Activated CD8-positive, alpha-beta memory T cell treated with anti-CD3 and anti-CD28 coated beads for 1 hour (primary cell): Measurements from ENCODE around the gene RIMKLB.
"Not testable (repeated sequence)": the region's sequence is repeated elsewhere in the genome, so short reads cannot be mapped to it uniquely, and the experiment has no call there.

Experiments used
- DNase-seq, 2 donors: peaks; one replicate each; pipeline ENCODE4 v3.0.0-alpha.2; 2020; ENCODE audit warnings: low read depth in 1 of 2; ENCODE audit errors: extremely low read depth in 1 of 2

The RIMKLB gene

GRCh38 chr12:8689681-8690080 lies 8.1 kb upstream of the RIMKLB start:
- DNase-seq, result no peak

GRCh38 chr12:8692573-8692972 lies 5.2 kb upstream of the RIMKLB start:
- no peak for DNase-seq

GRCh38 chr12:8695116-8695515 lies 2.7 kb upstream of the RIMKLB start:
- no peak for DNase-seq

- no peak for DNase-seq
Observed at GRCh38 chr12:8696442-8697090, 1.2 kb upstream of the RIMKLB start.

GRCh38 chr12:8697120-8697475 lies 693 bp upstream of the RIMKLB start:
- no peak for DNase-seq

- peak in 1 of 2 donors; percentile 37 for DNase-seq
Observed at GRCh38 chr12:8698132-8698851, 501 bp downstream of the RIMKLB start.

- DNase-seq, result no peak
Observed at GRCh38 chr12:8698879-8699278, 1.1 kb downstream of the RIMKLB start.

- no peak for DNase-seq
Observed at GRCh38 chr12:8699714-8700113, 1.9 kb downstream of the RIMKLB start.

- DNase-seq, result no peak
Observed at GRCh38 chr12:8701046-8701660, 3.4 kb downstream of the RIMKLB start.

GRCh38 chr12:8702159-8702558 lies 4.4 kb downstream of the RIMKLB start:
- no peak for DNase-seq

- no peak for DNase-seq
Observed at GRCh38 chr12:8709124-8709830, 11.5 kb downstream of the RIMKLB start.

- DNase-seq, result no peak
Observed at GRCh38 chr12:8712572-8712971, 14.8 kb downstream of the RIMKLB start.

GRCh38 chr12:8722286-8722800 lies 24.6 kb downstream of the RIMKLB start:
- DNase-seq, result no peak

GRCh38 chr12:8734873-8735381 lies 37.1 kb downstream of the RIMKLB start:
- DNase-seq, result no peak

GRCh38 chr12:8742501-8742900 lies 44.7 kb downstream of the RIMKLB start:
- no peak for DNase-seq

GRCh38 chr12:8743121-8743520 lies 45.3 kb downstream of the RIMKLB start:
- not testable (repeated sequence) for DNase-seq

- not testable (repeated sequence) for DNase-seq
Observed at GRCh38 chr12:8745631-8746030, 47.8 kb downstream of the RIMKLB start.

- DNase-seq, result no peak
Observed at GRCh38 chr12:8746046-8746445, 48.3 kb downstream of the RIMKLB start.

- not testable (repeated sequence) for DNase-seq
Observed at GRCh38 chr12:8760076-8760475, 62.3 kb downstream of the RIMKLB start.

- DNase-seq, result not testable (repeated sequence)
Observed at GRCh38 chr12:8762701-8763100, 64.9 kb downstream of the RIMKLB start.

GRCh38 chr12:8766121-8766520 lies 68.3 kb downstream of the RIMKLB start:
- not testable (repeated sequence) for DNase-seq
